Hepatocyte (in vitro differentiated cells): ENCODE measurements around the gene NXF2.

ENCODE experiments used
- CTCF ChIP-seq: fragments of 200-600 bp; sonication (generic); IDR thresholded peaks from 2 replicates; pipeline ENCODE4 v1.5.1; 2016; ENCODE audit warnings: antibody characterized with exemption, mild to moderate bottlenecking; ENCODE audit not compliant: poor library complexity
- EZH2 ChIP-seq: fragments of 200-600 bp; sonication (generic); IDR thresholded peaks from 2 replicates; pipeline ENCODE4 v1.6.1; 2016; ENCODE audit warnings: antibody characterized with exemption, mild to moderate bottlenecking, borderline replicate concordance
- EZH2phosphoT487 ChIP-seq: fragments of 200-600 bp; sonication (generic); IDR thresholded peaks from one replicate; pipeline ENCODE4 v1.6.1; 2018; ENCODE audit warnings: antibody characterized with exemption, mild to moderate bottlenecking, low read depth, moderate library complexity; ENCODE audit not compliant: unreplicated experiment, severe bottlenecking

- TF ChIP-seq CTCF (no peak), EZH2 (no peak), EZH2phosphoT487 (no peak)
Measured at GRCh38 chrX:102339312-102340298, 92.6 kb downstream of the NXF2 start.
